ENCODE data around the gene EFHB.
"Not testable (repeated sequence)": the region's sequence is repeated elsewhere in the genome, so short reads cannot be mapped to it uniquely, and the experiment has no call there.

The EFHB gene

GRCh38 chr3:19934098-19934566 lies at the start of gene EFHB:
EFHB (minus strand) TSS chr3:19934217; CDS start chr3:19934018, 199 bp downstream.
- DNase-seq: no peak

- DNase-seq: no peak
These were observed 38.0 kb upstream of the EFHB start for GRCh38 chr3:19972054-19972453.

GRCh38 chr3:19970327-19970726 lies 36.3 kb upstream of the EFHB start:
- DNase-seq: no peak

- DNase-seq: no peak
These were observed 33.8 kb upstream of the EFHB start for GRCh38 chr3:19967812-19968211.

GRCh38 chr3:19967208-19967607 lies 33.2 kb upstream of the EFHB start:
- no peak for DNase-seq

- no peak for DNase-seq
These were observed 27.9 kb upstream of the EFHB start for GRCh38 chr3:19961960-19962359.

GRCh38 chr3:19960696-19961095 lies 26.7 kb upstream of the EFHB start:
- no peak for DNase-seq

GRCh38 chr3:19959505-19959904 lies 25.5 kb upstream of the EFHB start:
- no peak for DNase-seq

GRCh38 chr3:19957354-19957753 lies 23.3 kb upstream of the EFHB start:
- not testable (repeated sequence) for DNase-seq

- no peak for DNase-seq
These were observed 20.7 kb upstream of the EFHB start for GRCh38 chr3:19954676-19955075.

GRCh38 chr3:19950316-19950715 lies 16.3 kb upstream of the EFHB start:
- no peak for DNase-seq

GRCh38 chr3:19948226-19948591 lies 14.2 kb upstream of the EFHB start:
- DNase-seq: no peak

- peak in 1 of 2 experiments; percentile 14 for DNase-seq
These were observed 13.7 kb upstream of the EFHB start for GRCh38 chr3:19947549-19948225.

GRCh38 chr3:19946832-19947548 lies 13.0 kb upstream of the EFHB start, which contains the start of gene RAB5A:
RAB5A (plus strand) TSS chr3:19947097; CDS start chr3:19950899, 3,802 bp downstream.
- peak; percentile 96 to 97 for DNase-seq

- peak in 1 of 2 experiments; percentile 57 for DNase-seq
These were observed 12.2 kb upstream of the EFHB start for GRCh38 chr3:19945969-19946831.

- DNase-seq: no peak
These were observed 11.5 kb upstream of the EFHB start for GRCh38 chr3:19945534-19945933.

GRCh38 chr3:19940643-19941042 lies 6.6 kb upstream of the EFHB start:
- no peak for DNase-seq

- DNase-seq: no peak
These were observed 4.2 kb upstream of the EFHB start for GRCh38 chr3:19938295-19938627.

GRCh38 chr3:19937459-19938294 lies 3.7 kb upstream of the EFHB start:
- no peak for DNase-seq

- DNase-seq: no peak
These were observed 1.6 kb downstream of the EFHB start for GRCh38 chr3:19932422-19932821.

GRCh38 chr3:19931767-19932188 lies 2.2 kb downstream of the EFHB start:
- DNase-seq: peak; percentile 25 to 34

GRCh38 chr3:19931180-19931692 lies 2.8 kb downstream of the EFHB start:
- DNase-seq: peak; percentile 61 to 67
